HG03571 (cell line): ENCODE data around the gene XYLT1.
"Not testable (repeated sequence)": the region's sequence is repeated elsewhere in the genome, so short reads cannot be mapped to it uniquely, and the experiment has no call there.

Experiments used
- ATAC-seq: cut with Tn5 transposase; IDR thresholded peaks from one replicate; pipeline ENCODE4 v1.9.1; 2021; ENCODE audit not compliant: unreplicated experiment

XYLT1 gene

DNA sequence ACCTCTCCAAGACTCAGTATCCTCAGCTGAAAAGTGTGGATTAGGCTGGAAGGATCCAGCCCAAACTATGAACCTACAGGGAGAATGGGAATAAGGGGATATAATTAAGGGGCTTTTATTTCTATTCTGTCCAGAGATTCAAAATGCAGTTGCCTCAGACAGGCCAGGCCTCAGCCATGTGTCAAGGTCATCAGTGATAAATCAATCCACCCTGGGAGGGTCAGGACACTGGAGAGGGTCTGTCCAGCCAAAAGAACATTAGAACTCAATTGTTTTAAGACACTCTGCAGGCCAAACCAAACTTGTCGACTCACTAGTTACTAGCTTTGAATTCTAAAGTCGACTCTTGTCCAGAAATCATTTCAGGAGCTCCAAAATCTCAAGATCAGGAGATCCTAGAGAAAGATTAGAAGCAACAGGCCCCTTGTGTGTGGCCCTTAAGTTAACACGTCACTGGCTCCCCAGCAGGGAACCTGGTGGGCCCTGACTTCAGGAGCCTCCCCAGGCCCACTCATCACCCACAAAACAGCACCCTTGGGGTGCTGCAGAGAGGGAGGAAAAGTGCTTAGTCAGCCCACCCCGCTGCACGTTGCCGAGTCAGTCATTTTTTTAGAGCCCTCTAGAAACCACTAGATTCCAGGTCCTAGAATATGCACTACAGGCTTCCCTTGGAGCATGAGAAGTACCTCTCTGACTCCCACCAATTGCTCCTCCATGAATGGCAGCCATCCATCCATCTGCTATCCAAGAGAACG lies 156.8 kb downstream of the XYLT1 start:
- ATAC-seq, result no peak

DNA sequence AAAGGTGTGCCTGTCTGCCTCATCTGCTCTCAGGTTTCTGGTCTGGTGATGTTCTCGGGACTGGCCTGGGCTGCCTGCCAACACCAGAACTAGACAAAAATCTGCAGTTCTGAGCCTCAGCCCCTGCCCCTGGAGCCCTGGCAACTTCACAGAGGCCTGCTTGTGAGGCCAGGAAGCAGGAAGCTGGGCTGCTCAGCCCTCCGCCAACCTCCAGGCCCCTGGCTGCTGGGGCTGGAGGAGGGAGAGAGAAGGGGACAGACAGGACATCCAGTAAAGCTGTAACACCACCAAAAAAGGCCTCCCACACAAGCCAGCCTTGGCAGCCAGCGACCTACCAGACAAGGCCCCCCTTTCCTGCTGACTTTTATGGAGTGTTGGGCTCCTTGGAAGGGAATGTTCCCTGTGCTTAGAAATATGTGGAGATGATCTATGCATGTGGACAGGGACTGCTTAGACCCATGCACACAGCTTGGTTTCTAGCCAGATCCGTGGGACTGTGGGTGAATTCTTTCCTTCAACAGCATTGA lies 157.6 kb downstream of the XYLT1 start:
- no peak for ATAC-seq

DNA sequence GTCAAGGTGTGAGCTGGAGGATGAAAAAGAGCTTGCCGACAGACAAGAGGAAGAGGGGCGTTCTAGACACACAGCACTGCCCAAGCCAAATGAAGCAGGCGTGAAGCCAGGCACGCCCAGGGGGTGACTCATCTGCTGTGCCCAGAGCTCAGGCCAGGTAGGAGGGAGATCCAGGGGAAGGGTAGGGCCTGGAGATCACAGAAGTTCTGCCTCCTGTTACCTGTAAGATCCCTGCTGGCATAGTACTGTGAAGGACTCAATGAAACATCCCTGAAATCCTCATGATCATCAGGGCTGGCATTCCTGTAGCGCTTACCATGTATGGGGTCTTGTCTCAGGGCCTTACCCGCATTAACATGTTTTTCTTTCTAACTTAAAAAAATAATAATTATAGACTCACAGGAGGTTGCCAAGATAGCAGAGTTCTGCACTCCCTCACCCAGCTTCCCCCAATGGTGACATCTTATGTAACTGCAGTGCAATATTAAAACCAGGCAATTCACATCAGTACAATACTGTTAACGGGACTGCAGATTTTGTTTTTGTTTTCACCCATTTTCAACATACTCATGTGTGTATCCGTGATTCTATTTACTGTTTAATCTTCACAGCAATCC lies 158.6 kb downstream of the XYLT1 start:
- ATAC-seq, result no peak

DNA sequence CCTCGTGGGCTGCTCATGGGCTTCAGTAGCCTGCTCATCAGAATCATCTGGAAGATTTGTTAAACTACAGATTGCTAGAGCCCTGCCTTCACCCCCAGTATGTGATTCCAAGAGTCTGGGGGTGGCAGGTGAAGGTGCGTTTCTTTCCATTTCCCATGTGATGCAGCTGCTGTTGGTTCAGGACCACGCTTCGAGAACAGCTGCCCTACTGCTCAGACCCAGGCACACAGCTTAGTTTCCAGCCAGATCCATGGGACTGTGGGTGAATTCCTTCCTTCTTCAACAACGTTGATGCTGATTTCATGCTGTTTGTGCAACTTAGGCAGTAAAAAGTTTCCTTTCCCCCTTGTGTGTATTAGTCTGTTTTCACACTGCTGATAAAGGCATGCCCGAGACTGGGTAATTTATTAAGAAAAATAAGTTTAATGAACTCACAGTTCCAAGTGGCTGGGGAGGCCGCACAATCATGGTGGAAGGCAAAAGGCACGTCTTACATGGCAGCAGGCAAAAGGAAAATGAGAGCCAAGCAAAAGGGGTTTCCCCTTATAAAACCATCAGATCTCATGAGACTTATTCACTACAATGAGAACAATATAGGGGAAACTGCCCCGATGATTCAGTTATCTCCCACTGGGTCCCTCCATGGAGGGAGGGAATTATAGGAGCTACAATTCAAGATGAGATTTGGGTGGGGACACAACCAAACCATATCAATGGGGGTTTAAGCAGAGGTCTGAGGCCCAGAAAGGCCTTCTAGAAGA lies 159.2 kb downstream of the XYLT1 start:
- ATAC-seq, result no peak

DNA sequence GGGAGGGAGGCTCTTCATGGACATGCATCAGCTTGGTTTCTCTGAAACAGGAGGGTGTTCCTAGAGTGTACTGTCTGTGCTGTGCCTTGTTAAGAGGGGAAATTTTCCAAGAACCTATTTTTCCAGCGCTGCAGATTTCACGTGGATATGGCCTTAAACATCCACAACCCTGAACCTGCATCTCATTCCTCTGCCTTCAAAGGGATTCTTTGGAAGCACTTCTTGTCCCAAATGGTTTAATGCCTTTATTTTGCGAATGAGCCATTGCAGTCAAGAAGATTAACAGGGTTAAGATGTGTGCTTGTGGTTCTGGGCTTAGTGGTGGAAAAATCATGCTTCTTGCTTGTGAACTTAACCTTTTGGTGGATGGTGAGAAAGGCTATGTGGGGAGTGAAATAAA lies 161.2 kb downstream of the XYLT1 start:
- ATAC-seq, result no peak

DNA sequence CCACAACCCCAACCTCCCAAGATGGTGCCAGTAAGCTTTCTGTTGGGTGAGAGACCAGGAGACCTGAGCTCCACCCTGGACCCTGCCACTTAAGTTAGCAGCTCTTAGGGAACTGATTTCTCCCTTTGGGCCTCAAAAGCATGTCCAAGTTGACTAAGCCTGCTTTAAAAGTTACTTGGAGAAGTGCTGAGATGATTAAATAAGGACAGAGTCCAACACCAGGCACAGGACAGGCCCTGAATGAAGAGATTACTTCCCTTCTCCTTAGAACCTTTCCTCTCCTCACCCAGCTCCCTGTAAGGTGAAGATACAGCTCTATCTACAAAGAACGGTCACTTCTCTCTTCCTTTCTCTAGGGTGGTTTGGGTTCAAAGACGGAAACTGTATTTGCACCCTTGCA lies 162.6 kb downstream of the XYLT1 start:
- no peak for ATAC-seq

DNA sequence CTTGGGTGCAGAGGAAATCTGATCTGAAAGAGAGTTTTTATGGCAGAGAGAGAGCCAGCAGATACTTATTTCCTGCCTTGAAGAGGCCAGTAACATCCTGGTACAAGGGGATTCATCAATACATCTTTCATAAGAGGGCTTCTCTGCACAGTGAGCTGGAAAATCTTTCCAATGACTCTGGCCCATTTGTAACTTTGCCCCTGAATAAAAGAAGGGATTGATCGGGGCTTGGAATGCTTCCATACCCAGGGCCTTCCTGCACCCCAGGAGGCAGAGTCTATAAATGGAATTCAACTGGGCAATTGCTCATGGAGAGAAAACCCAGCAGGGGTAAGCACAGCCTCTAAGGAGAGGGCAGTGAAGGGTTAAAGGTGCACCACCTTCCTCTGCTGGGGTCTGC lies 163.3 kb downstream of the XYLT1 start:
- ATAC-seq, result no peak

DNA sequence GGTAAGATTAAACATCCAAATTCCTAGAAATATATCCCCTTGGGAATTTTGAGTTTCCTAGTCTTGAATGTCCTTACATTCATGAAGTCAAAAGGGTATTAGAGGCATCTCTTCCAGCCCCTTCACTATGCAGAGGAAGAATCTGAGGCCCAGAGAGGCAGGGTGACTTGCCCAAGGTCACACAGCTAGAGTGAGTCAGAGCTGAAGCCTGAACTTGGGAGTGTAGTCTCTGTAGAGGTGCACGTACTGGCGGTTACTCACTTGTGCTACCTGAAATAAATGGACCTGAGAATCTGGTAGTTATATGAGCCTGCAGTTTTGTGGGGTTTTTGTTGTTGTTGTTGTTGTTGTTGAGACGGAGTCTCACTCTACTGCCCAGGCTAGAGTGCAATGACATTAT lies 164.0 kb downstream of the XYLT1 start:
- ATAC-seq, result no peak

DNA sequence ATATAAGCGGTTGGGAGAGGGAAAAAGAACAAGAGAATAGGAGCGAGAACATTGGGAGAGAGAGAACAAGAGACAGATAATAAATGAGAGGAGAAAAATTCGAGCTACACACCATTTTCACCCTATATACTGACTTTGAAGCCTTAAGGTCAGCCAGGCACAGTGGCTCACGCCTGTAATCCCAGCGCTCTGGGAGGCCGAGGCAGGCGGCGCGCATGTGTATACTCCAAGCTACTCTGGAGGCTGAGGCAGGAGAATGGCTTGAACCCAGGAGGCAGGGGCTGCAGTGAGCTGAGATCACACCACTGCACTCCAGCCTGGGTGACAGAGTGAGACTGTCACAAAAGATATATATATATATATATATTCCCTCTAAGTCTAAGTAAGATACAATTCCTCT lies 164.5 kb downstream of the XYLT1 start:
- ATAC-seq, result not testable (repeated sequence)

DNA sequence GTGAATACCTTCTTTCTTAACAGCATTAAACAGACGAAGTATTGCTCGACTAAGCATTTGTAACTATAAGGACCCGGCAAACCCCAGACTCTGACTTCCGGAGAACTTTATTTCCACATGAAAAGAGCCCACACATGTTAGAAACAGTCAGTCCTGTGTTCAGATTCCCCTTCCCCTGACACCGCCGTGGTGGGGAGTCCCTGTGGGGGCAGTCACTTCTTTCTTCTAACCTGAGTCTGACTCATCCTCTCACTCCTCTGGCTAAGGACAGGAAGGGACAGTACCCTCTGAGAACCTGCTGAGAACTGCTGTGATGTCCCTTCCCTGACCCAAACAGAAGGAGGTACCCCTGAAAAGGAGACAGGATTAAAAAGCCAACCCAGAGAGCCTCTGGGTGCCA lies 165.1 kb downstream of the XYLT1 start:
- ATAC-seq, result no peak

DNA sequence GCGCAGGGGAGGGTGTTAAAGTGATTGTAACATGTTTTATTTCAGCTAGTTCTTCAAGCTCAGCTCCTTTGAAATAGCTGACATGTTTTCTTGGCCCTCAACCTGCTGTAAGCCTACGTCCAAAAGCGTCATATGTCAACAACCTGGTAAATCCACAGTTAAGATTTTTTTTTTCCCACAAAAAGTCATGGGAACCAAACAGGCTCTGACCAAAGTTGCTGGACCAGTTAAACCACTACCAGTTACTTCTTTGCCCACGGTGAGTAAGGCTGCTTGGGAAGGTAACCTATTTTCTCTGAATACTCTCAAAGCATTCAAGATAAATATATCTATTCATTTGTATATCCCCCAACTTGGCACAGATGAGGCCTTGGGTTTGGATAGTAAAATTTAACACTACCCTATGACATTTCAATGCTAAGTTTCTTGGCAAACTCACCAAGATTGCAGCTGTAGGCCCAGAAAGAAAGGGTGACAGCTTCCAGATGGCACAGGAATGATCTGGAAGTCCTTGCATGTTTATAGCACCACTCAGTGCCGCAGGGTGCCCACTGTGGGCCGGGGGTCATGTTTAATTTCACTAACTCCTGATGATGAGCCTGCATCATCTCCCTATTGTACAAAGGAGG lies 166.2 kb downstream of the XYLT1 start:
- no peak for ATAC-seq

DNA sequence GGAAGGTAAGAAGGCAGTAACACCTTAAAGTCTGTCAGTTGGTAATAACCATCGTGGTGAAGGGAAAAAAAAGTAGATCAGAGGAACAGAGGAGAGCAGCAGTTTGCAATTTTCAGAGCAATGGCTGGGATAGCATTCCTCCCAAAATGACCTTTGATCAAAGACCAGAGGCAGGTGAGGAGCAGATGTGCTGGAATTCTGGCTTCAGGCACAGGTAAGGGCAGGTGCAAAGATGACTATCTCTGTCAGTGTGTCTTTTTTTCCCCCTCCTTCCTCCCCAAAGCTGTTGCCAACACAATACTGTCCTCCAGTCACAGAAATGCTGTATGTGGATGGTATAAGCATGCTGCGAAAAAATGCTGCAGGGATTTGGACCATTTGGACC lies 166.7 kb downstream of the XYLT1 start:
- no peak for ATAC-seq

DNA sequence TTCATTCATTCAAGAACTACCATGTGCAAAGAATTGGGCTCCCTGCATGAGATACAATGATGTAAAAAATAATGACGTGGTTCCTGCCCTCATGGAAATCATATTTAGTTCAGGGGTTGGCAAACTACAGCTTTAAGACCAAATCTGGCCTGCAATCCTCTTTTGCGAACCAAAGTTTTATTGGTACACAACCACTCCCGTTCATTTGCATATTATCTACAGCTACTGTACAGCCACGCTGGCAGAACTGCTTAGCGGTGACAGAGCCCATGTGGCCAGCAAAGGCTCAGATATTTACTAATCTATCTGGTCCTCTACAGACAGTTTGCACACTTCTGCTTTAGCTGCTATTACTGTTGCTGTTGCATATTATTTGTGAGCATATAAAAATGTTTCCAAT lies 167.7 kb downstream of the XYLT1 start:
- ATAC-seq, result no peak

DNA sequence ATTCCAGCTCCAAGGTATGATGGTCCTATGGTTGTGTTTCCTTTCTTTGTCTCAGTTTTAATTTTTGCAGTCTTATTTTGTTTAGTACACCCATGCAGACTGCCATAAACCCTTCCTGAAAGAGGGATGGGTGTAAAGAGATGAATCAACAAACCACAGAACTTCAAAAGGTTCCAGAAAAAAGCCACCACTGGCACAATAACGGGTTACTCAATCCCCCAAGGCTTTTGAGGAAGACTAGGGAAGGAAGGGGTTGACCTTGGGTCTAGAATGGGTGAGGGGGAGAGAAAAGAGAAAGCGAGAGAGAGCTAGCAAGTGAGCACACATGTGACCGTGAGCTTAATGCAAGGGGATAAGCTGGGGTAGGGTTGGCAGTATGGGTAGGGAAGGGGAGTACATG lies 168.1 kb downstream of the XYLT1 start:
- ATAC-seq, result no peak

DNA sequence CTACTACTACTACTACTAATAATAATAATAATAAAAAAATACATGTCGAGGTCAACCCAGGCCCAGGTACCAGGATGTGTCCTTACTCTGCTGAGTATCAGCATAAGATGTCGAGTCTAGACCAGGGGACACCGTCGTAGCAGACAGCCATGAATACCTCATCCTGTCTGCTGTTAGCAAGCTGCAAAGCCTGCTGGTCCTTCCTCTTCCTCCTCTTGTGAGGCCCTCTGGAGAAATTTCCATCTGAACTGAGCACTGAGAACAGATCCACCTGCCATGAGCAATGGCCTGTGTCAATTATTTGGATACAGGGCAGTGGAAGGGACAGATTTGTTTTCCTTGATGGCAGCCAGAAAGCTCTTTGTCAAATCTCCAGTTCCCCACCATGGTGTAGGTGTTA lies 168.5 kb downstream of the XYLT1 start:
- ATAC-seq, result no peak

DNA sequence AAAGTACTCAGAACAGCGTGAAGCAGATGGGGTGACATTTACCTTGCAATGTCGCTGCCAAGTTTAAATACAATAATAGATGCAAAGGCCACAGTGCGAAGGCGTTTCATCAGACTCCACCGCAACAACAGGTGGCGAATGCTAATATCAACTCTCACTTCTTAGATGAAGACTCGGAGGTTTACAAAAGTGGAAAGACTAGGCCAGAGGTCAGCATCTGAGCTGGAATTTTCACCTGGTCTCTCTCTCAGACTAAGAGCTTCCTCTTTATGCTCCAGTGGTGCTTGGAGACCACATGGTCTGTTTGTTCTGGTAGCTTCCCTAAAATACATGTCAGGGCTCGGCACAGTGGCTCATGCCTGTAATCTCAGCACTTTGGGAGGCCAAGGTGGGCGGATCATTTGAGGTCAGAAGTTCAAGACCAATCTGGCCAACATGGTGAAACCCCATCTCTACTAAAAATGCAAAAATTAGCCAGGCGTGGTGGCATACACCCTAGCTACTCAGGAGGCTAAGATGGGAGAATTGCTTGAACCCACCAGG lies 169.1 kb downstream of the XYLT1 start:
- peak; percentile 87 for ATAC-seq

DNA sequence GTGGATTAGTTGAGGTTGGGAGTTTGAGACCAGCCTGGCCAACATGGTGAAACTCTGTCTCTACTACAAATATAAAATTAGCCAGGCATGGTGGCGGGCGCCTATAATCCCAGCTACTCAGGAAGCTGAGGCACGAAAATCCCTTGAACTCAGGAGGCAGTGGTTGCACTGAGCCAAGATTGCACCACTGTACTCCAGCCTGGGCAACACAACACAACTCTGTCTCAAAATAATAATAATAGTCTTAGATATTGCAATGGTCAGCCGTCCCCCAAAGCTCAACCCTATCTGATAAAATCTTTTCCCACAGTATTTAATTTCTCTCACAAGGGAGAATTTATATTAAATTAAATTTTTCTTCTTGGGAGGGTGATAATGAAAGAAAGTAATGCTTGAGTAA lies 169.6 kb downstream of the XYLT1 start:
- no peak for ATAC-seq

DNA sequence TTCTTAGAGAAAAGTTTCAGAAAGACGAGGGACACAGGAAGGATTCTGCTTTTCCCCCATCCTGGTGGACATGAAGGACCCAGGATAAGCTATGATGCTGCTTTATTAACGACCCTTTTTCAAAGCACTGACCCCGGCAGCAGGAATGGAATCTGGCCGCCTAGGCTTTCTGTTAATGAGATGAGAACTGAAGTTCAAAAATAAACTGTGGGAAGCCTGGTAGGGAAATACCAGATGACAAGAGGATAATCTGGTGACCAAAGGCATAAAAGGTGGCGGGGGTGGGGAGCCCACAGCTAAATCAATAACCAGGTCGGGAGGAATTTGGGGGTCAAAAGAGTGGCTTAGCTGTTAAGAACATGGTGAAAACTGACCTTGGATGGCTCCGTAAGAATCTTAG lies 171.0 kb downstream of the XYLT1 start:
- no peak for ATAC-seq

DNA sequence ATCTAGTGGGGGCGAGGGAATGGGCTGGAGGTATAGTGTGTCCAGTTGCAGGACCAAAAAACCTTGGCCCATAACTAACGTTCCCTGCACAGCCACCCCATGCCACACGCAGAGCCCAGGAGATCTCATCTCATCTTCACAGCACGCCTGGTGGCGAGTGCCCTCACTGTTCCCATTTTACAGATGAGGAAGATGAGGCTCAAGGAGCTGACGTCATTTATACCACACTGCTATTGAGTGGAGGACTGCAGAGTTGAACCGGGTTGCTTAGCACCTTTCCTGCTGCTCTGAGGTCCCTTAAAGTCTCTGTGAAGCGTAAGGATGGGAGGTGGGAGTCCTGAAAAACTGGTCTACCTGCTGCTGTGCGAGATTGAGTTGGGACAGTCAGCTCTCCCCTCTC lies 172.5 kb downstream of the XYLT1 start:
- no peak for ATAC-seq

DNA sequence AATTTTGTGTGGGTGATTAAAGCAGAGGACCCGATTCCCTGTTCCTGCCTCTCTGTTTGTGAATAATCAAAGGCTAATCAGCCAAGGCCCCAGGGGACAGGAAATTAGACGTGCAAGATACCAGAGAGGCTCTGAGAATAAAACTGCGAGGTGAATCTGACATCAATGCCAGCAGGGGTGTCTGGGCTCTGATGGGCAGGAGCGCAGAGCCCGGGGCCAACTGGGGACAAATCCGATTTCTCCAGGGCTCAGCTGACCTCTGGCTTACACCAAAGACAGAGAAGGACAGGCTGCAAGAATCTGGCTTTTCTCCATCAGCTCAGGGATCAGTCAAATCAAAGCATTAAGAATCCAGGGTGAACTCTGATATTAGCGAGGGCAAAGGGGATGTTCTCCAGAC lies 174.3 kb downstream of the XYLT1 start:
- no peak for ATAC-seq

DNA sequence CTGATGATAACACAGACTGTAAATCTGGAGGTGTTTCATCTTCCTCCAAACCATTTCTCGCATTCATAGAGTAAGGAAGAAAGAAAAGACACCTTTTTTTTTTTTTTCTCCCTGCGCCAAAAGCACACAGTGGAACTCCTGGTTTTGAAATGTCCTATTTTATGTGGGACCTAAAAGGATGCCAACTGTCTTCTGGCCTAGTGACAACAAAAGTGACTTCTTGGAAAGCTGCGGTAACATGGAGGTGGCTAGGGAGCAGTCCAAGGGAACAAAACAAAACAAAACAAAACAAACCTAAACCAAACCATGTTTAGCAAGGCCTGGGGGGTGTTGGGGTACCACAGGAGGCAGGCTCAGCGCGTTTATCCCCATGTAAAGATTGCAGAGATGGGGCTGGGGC lies 174.8 kb downstream of the XYLT1 start:
- ATAC-seq, result no peak
